Neuron (in vitro differentiated cells): ENCODE measurements around the gene ASPSCR1.
A peak's percentile ranks its signal among the peaks of the same experiment; 100 is the strongest.

Source experiments
- H2AFZ ChIP-seq: one replicate; pipeline ENCODE4 v1.6.1; 2013; ENCODE audit warnings: low read depth, mild to moderate bottlenecking, inconsistent platforms, low read length, moderate library complexity
- H3K27me3 ChIP-seq: one replicate; pipeline ENCODE4 v1.6.1; 2013; ENCODE audit warnings: low read length; ENCODE audit not compliant: insufficient read depth
- H3K36me3 ChIP-seq: one replicate; pipeline ENCODE4 v1.6.1; 2013; ENCODE audit warnings: low read length; ENCODE audit not compliant: insufficient read depth
- H3K4me1 ChIP-seq: one replicate; pipeline ENCODE4 v1.6.1; 2013; ENCODE audit warnings: low read length; ENCODE audit not compliant: insufficient read depth
- H3K4me3 ChIP-seq: 2 replicates; pipeline ENCODE4 v1.5.1; 2013; ENCODE audit warnings: mild to moderate bottlenecking, low read length, moderate library complexity
- H3K9me3 ChIP-seq: one replicate; pipeline ENCODE4 v1.6.1; 2013; ENCODE audit warnings: low read length

The ASPSCR1 gene

GRCh38 chr17:81977211-81977808 is at the start of gene ASPSCR1:
Gene ASPSCR1 (plus strand): TSS chr17:81977629. CDS start chr17:81977647, 18 bp downstream.
- Histone ChIP-seq H2AFZ (peak within 1 kb of the TSS; percentile 92), H3K4me3 (peak within 1 kb of the TSS; percentile 57), H3K4me1 (peaks cover 9% of the 10 kb centered on the region), H3K27me3 (no peaks in the 10 kb centered on the region), H3K36me3 (peaks cover 9% of the 10 kb centered on the region), H3K9me3 (peaks cover 3% of the 10 kb centered on the region)

- Histone ChIP-seq H3K27me3 (no peaks in the 10 kb centered on the region), H3K36me3 (peaks cover 1% of the 10 kb centered on the region), H2AFZ (peak within 1 kb of the TSS; percentile 66), H3K4me3 (peak within 1 kb of the TSS; percentile 71), H3K4me1 (peaks cover 22% of the 10 kb centered on the region), H3K9me3 (no peaks in the 10 kb centered on the region)
These were observed 49.5 kb upstream of the ASPSCR1 start, which contains the start of gene MAFG for GRCh38 chr17:81927653-81928543. Gene MAFG (minus strand): TSS chr17:81927735. CDS start chr17:81923185, 4,550 bp downstream.

- Histone ChIP-seq H3K27me3 (no peaks in the 10 kb centered on the region), H3K4me3 (peak overlapping the region; percentile 71)
These were observed 48.7 kb upstream of the ASPSCR1 start for GRCh38 chr17:81928544-81929252.

GRCh38 chr17:81929253-81930141 is 47.9 kb upstream of the ASPSCR1 start:
- Histone ChIP-seq H3K36me3 (peaks cover 3% of the 10 kb centered on the region), H3K4me3 (no peak overlapping the region), H3K4me1 (peaks cover 20% of the 10 kb centered on the region), H3K27me3 (no peaks in the 10 kb centered on the region), H3K9me3 (no peaks in the 10 kb centered on the region), H2AFZ (no peak overlapping the region)

More at GRCh38 chr17:81928544-81929252, 48.7 kb upstream of the ASPSCR1 start:
- Histone ChIP-seq H3K4me1 (peaks cover 22% of the 10 kb centered on the region), H3K9me3 (no peaks in the 10 kb centered on the region), H3K36me3 (peaks cover 3% of the 10 kb centered on the region), H2AFZ (peak overlapping the region; percentile 66)

- Histone ChIP-seq H3K4me3 (no peak overlapping the region), H3K27me3 (no peaks in the 10 kb centered on the region), H3K36me3 (peaks cover 3% of the 10 kb centered on the region), H2AFZ (no peak overlapping the region), H3K4me1 (peaks cover 12% of the 10 kb centered on the region), H3K9me3 (no peaks in the 10 kb centered on the region)
These were observed 47.0 kb upstream of the ASPSCR1 start for GRCh38 chr17:81930142-81931125.

GRCh38 chr17:81931189-81931556 is 46.3 kb upstream of the ASPSCR1 start:
- Histone ChIP-seq H3K36me3 (peaks cover 3% of the 10 kb centered on the region), H3K27me3 (no peaks in the 10 kb centered on the region), H2AFZ (no peak overlapping the region), H3K4me3 (no peak overlapping the region), H3K4me1 (peaks cover 8% of the 10 kb centered on the region), H3K9me3 (no peaks in the 10 kb centered on the region)

- H3K27me3 ChIP-seq = no peaks in the 10 kb centered on the region
- peaks cover 3% of the 10 kb centered on the region for H3K36me3 ChIP-seq
- no peak overlapping the region for H3K4me3 ChIP-seq
- no peaks in the 10 kb centered on the region for H3K9me3 ChIP-seq
- no peak overlapping the region for H2AFZ ChIP-seq
- H3K4me1 ChIP-seq = peaks cover 9% of the 10 kb centered on the region
These were observed 45.7 kb upstream of the ASPSCR1 start for GRCh38 chr17:81931557-81932332.

- peaks cover 10% of the 10 kb centered on the region for H3K4me1 ChIP-seq
- H2AFZ ChIP-seq = no peak overlapping the region
These were observed 45.0 kb upstream of the ASPSCR1 start for GRCh38 chr17:81932333-81932983.

GRCh38 chr17:81933178-81933699 is 44.2 kb upstream of the ASPSCR1 start:
- Histone ChIP-seq H2AFZ (no peak overlapping the region), H3K4me3 (no peak overlapping the region), H3K9me3 (no peaks in the 10 kb centered on the region), H3K36me3 (peaks cover 3% of the 10 kb centered on the region), H3K27me3 (no peaks in the 10 kb centered on the region), H3K4me1 (peaks cover 10% of the 10 kb centered on the region)

More at GRCh38 chr17:81932333-81932983, 45.0 kb upstream of the ASPSCR1 start:
- H3K4me3 ChIP-seq = no peak overlapping the region
- no peaks in the 10 kb centered on the region for H3K27me3 ChIP-seq
- H3K36me3 ChIP-seq = peaks cover 3% of the 10 kb centered on the region
- H3K9me3 ChIP-seq = no peaks in the 10 kb centered on the region

- Histone ChIP-seq H3K4me3 (no peak overlapping the region), H3K36me3 (peaks cover 3% of the 10 kb centered on the region)
These were observed 43.2 kb upstream of the ASPSCR1 start for GRCh38 chr17:81934098-81934757.

More at GRCh38 chr17:81934098-81934757, 43.2 kb upstream of the ASPSCR1 start:
- Histone ChIP-seq H3K9me3 (no peaks in the 10 kb centered on the region), H3K27me3 (no peaks in the 10 kb centered on the region), H3K4me1 (peaks cover 7% of the 10 kb centered on the region), H2AFZ (no peak overlapping the region)
